HCT116 (cell line): Measurements from ENCODE around the gene COPG2.

Experiments used
- CEBPB ChIP-seq: IDR thresholded peaks from 2 replicates; pipeline ENCODE4 v1.6.1; 2012; ENCODE audit warnings: low read depth
- EZH2 ChIP-seq: fragments of 200-600 bp; sonication (generic); IDR thresholded peaks from 2 replicates; pipeline ENCODE4 v1.6.1; 2017; ENCODE audit warnings: antibody characterized with exemption, mixed run types
- EZH2phosphoT487 ChIP-seq: fragments of 200-600 bp; IDR thresholded peaks from 2 replicates; pipeline ENCODE4 v1.6.1; 2018; ENCODE audit warnings: antibody characterized with exemption, borderline replicate concordance
- POLR2A ChIP-seq: IDR thresholded peaks from 2 replicates; pipeline ENCODE4 v1.7.0; 2011; ENCODE audit warnings: borderline replicate concordance; ENCODE audit not compliant: insufficient read depth, insufficient read length; ENCODE audit errors: extremely low read depth
- REST ChIP-seq: IDR thresholded peaks from 2 replicates; pipeline ENCODE4 v1.6.1; 2012; ENCODE audit warnings: low read depth
- SIN3A ChIP-seq: IDR thresholded peaks from 2 replicates; pipeline ENCODE4 v1.6.1; 2012; ENCODE audit warnings: low read depth
- ZFX ChIP-seq: fragments of 450-650 bp; IDR thresholded peaks from 2 replicates; pipeline ENCODE4 v1.6.1; 2017
- TF ChIP-seq, protein P1 (sequence below), 3 experiments: fragments of 200-600 bp in 1 of 3; sonication (generic) in 1 of 3; IDR thresholded peaks in 2 of 3; conservative IDR thresholded peaks in 1 of 3; 2 replicates each; pipeline ENCODE4 v1.5.1; 2012 to 2017; ENCODE audit warnings: low read depth in 2 of 3, low read length in 2 of 3, antibody characterized with exemption in 1 of 3, borderline replicate concordance in 1 of 3, control low read depth in 1 of 3, mild to moderate bottlenecking in 1 of 3, mixed read lengths in 1 of 3, mixed run types in 1 of 3, moderate library complexity in 1 of 3; ENCODE audit not compliant: insufficient read depth in 1 of 3
- TF ChIP-seq, protein P2 (sequence below): IDR thresholded peaks from 2 replicates; pipeline ENCODE4 v1.6.1; 2011; ENCODE audit warnings: mild to moderate bottlenecking, low read length, moderate library complexity; ENCODE audit not compliant: insufficient replicate concordance; ENCODE audit errors: extremely low read depth

- TF ChIP-seq CEBPB (no peak), EZH2phosphoT487 (no peak), REST (no peak), POLR2A (no peak), SIN3A (no peak), ZFX (no peak), EZH2 (no peak)
- TF ChIP-seq, protein P1, sequence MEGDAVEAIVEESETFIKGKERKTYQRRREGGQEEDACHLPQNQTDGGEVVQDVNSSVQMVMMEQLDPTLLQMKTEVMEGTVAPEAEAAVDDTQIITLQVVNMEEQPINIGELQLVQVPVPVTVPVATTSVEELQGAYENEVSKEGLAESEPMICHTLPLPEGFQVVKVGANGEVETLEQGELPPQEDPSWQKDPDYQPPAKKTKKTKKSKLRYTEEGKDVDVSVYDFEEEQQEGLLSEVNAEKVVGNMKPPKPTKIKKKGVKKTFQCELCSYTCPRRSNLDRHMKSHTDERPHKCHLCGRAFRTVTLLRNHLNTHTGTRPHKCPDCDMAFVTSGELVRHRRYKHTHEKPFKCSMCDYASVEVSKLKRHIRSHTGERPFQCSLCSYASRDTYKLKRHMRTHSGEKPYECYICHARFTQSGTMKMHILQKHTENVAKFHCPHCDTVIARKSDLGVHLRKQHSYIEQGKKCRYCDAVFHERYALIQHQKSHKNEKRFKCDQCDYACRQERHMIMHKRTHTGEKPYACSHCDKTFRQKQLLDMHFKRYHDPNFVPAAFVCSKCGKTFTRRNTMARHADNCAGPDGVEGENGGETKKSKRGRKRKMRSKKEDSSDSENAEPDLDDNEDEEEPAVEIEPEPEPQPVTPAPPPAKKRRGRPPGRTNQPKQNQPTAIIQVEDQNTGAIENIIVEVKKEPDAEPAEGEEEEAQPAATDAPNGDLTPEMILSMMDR (IDR thresholded peaks at IDR 0.05 in 2 of 3, conservative IDR thresholded peaks at IDR 0.05 in 1 of 3; ENCODE audit: borderline replicate concordance in 1 of 3, insufficient read depth in 1 of 3, low read depth in 2 of 3, low read length in 2 of 3): no peak
- TF ChIP-seq, protein P2, sequence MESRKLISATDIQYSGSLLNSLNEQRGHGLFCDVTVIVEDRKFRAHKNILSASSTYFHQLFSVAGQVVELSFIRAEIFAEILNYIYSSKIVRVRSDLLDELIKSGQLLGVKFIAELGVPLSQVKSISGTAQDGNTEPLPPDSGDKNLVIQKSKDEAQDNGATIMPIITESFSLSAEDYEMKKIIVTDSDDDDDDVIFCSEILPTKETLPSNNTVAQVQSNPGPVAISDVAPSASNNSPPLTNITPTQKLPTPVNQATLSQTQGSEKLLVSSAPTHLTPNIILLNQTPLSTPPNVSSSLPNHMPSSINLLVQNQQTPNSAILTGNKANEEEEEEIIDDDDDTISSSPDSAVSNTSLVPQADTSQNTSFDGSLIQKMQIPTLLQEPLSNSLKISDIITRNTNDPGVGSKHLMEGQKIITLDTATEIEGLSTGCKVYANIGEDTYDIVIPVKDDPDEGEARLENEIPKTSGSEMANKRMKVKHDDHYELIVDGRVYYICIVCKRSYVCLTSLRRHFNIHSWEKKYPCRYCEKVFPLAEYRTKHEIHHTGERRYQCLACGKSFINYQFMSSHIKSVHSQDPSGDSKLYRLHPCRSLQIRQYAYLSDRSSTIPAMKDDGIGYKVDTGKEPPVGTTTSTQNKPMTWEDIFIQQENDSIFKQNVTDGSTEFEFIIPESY: no peak
Measured at GRCh38 chr7:130490311-130490791, 178.2 kb downstream of the COPG2 start.
